GM19467 (cell line): ENCODE results near the gene ZDHHC19.
"Not testable (repeated sequence)": the region's sequence is repeated elsewhere in the genome, so short reads cannot be mapped to it uniquely, and the experiment has no call there.

Source experiments
- ATAC-seq: cut with Tn5 transposase; IDR thresholded peaks from one replicate; pipeline ENCODE4 v1.9.1; 2021; ENCODE audit warnings: mild to moderate bottlenecking, moderate library complexity; ENCODE audit not compliant: unreplicated experiment

Gene ZDHHC19

GRCh38 chr3:196179380-196180308 is 31.6 kb downstream of the ZDHHC19 start:
- peak; percentile 47 for ATAC-seq

- no peak for ATAC-seq
Measured at GRCh38 chr3:196178993-196179379, 32.2 kb downstream of the ZDHHC19 start.

GRCh38 chr3:196177967-196178366 is 33.2 kb downstream of the ZDHHC19 start:
- ATAC-seq = no peak

GRCh38 chr3:196177567-196177966 is 33.6 kb downstream of the ZDHHC19 start:
- no peak for ATAC-seq

GRCh38 chr3:196175722-196176121 is 35.5 kb downstream of the ZDHHC19 start:
- ATAC-seq = no peak

- no peak for ATAC-seq
Measured at GRCh38 chr3:196175116-196175625, 36.0 kb downstream of the ZDHHC19 start.

GRCh38 chr3:196174652-196175051 is 36.5 kb downstream of the ZDHHC19 start:
- no peak for ATAC-seq

- ATAC-seq = not testable (repeated sequence)
Measured at GRCh38 chr3:196170296-196170695, 40.9 kb downstream of the ZDHHC19 start.

GRCh38 chr3:196169836-196170240 is 41.4 kb downstream of the ZDHHC19 start:
- no peak for ATAC-seq

GRCh38 chr3:196168808-196169391 is 42.3 kb downstream of the ZDHHC19 start:
- ATAC-seq = no peak

- ATAC-seq = no peak
Measured at GRCh38 chr3:196166741-196167140, 44.5 kb downstream of the ZDHHC19 start.

- no peak for ATAC-seq
Measured at GRCh38 chr3:196165850-196166249, 45.4 kb downstream of the ZDHHC19 start.

GRCh38 chr3:196165006-196165575 is 46.1 kb downstream of the ZDHHC19 start:
- ATAC-seq = not testable (repeated sequence)

- no peak for ATAC-seq
Measured at GRCh38 chr3:196164576-196164975, 46.6 kb downstream of the ZDHHC19 start.

- ATAC-seq = no peak
Measured at GRCh38 chr3:196163666-196164493, 47.3 kb downstream of the ZDHHC19 start.

GRCh38 chr3:196163212-196163611 is 48.0 kb downstream of the ZDHHC19 start:
- ATAC-seq = no peak

- no peak for ATAC-seq
Measured at GRCh38 chr3:196162679-196163078, 48.5 kb downstream of the ZDHHC19 start.

- ATAC-seq = peak; percentile 87
Measured at GRCh38 chr3:196159952-196160804, 51.0 kb downstream of the ZDHHC19 start.

GRCh38 chr3:196159526-196159925 is 51.7 kb downstream of the ZDHHC19 start:
- no peak for ATAC-seq

GRCh38 chr3:196156160-196156559 is 55.0 kb downstream of the ZDHHC19 start:
- ATAC-seq = no peak
